Measurements from ENCODE around the gene SAP30BP.

Gene SAP30BP

DNA sequence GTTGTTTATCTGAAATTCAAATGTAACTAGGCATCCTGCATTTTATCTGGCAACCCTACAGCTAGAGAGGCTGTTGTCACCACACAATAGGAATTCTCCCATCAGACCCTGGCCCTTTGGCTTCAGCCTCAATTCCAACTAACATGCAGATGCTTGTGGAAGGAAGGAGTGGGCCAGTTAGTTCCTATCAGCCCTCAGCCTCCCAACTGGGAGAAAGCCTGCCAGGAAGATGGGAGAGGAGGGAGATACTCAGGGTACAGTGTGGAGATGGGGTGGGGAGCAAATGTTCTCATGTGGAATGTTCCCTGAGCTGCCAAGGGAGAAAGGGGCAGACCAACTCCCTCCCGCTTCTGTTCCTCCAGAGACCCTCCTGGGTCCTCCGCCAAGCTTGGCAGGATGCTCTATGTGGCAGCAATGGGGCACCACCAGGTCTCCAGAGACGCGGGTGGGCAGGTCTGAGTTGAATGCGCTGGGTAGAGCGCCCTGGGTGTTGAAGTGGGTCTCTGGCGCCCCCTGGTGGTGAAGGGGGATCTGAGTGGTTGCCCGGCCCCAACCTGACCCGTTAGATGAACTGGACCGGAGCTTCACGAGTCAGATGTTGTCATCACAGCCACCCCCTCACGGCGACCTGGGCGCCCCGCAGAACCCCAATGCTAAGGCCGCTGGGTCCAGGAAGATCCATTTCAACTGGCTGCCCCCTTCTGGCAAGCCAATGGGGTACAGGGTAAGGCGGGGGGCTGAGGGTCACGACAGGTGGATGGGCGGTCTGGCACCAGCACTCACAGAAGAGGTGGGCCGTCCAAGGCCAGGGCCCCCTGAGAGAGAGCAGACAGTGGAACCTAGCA lies 82.6 kb downstream of the SAP30BP start:
- Mint-ChIP-seq H3K9me3 (no peaks in the 10 kb centered on the region), H3K27ac (peak overlapping the region; percentile 47), H3K27me3 (peaks cover 29% of the 10 kb centered on the region), H3K4me3 (no peak overlapping the region), H3K36me3 (ENCODE audit: low read depth) (no peaks in the 10 kb centered on the region), H3K4me1 (ENCODE audit: low read depth) (peaks cover 22% of the 10 kb centered on the region)
- intact Hi-C loops (cut with micrococcal nuclease), result loop anchor here (1.0 kb wide), 1 partner anchor 74 kb away; no protein-coding TSS in a partner anchor

GRCh38 chr17:75750661-75751423 lies 83.7 kb downstream of the SAP30BP start:
- Mint-ChIP-seq H3K9me3 (no peaks in the 10 kb centered on the region), H3K4me3 (no peak overlapping the region), H3K36me3 (ENCODE audit: low read depth) (no peaks in the 10 kb centered on the region), H3K27ac (no peak overlapping the region), H3K4me1 (ENCODE audit: low read depth) (peaks cover 32% of the 10 kb centered on the region), H3K27me3 (peaks cover 33% of the 10 kb centered on the region)
- intact Hi-C loops (cut with micrococcal nuclease), result no loop called here

DNA sequence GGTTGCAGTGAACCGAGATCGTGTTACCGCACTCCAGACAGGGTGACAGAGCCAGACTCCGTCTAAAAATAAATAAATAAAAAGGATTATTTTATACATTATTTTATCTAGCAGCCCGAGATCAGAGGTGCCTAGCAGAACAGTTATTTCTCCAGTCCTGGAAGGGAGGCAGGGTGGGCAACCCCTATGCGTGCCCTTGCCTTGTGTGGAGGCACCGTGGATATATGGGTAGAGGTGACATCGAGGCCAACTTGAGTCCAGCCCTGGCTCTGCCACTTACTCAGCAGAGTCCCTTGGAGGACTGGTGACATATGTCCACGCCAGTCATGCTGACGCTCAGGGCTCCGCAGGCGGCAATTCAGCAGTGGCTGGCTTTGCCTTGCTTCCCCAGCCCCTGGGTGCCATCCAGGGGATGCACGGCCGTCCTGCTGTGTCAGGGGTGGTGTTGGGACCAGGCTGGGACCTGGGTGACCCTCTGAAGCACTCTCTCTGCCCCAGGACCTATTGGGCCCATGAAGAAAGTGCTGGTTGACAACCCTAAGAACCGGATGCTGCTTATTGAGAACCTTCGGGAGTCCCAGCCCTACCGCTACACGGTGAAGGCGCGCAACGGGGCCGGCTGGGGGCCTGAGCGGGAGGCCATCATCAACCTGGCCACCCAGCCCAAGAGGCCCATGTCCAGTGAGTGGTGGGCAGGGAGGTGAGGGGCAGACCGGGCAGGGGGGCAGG lies 84.7 kb downstream of the SAP30BP start:
- peaks cover 42% of the 10 kb centered on the region for H3K4me1 Mint-ChIP-seq (ENCODE audit: low read depth)
- no peaks in the 10 kb centered on the region for H3K9me3 Mint-ChIP-seq
- H3K27ac Mint-ChIP-seq, result no peak overlapping the region
- peaks cover 1% of the 10 kb centered on the region for H3K36me3 Mint-ChIP-seq (ENCODE audit: low read depth)
- peaks cover 33% of the 10 kb centered on the region for H3K27me3 Mint-ChIP-seq
- intact Hi-C loops (cut with micrococcal nuclease), result no loop called here
- no peak overlapping the region for H3K4me3 Mint-ChIP-seq

DNA sequence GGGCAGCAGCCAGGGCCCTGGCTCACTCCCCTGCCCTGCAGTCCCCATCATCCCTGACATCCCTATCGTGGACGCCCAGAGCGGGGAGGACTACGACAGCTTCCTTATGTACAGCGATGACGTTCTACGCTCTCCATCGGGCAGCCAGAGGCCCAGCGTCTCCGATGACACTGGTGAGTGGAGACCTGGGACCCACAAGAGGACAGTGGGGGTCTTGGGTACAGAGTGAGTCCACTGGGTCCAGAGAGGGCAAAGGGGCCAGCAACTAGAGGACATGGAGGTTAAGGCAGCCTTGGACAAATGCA lies 85.2 kb downstream of the SAP30BP start:
- H3K27ac Mint-ChIP-seq, result no peak overlapping the region
- H3K27me3 Mint-ChIP-seq, result peaks cover 33% of the 10 kb centered on the region
- H3K9me3 Mint-ChIP-seq, result no peaks in the 10 kb centered on the region
- no peak overlapping the region for H3K4me3 Mint-ChIP-seq
- H3K4me1 Mint-ChIP-seq (ENCODE audit: low read depth), result peaks cover 44% of the 10 kb centered on the region
- peaks cover 7% of the 10 kb centered on the region for H3K36me3 Mint-ChIP-seq (ENCODE audit: low read depth)
- intact Hi-C loops (cut with micrococcal nuclease), result no loop called here

GRCh38 chr17:75752802-75753513 lies 85.8 kb downstream of the SAP30BP start:
- peaks cover 33% of the 10 kb centered on the region for H3K27me3 Mint-ChIP-seq
- H3K4me1 Mint-ChIP-seq (ENCODE audit: low read depth), result peaks cover 39% of the 10 kb centered on the region
- no peaks in the 10 kb centered on the region for H3K9me3 Mint-ChIP-seq
- peak overlapping the region; percentile 38 for H3K4me3 Mint-ChIP-seq
- peaks cover 13% of the 10 kb centered on the region for H3K36me3 Mint-ChIP-seq (ENCODE audit: low read depth)
- intact Hi-C loops (cut with micrococcal nuclease), result no loop called here
- no peak overlapping the region for H3K27ac Mint-ChIP-seq

DNA sequence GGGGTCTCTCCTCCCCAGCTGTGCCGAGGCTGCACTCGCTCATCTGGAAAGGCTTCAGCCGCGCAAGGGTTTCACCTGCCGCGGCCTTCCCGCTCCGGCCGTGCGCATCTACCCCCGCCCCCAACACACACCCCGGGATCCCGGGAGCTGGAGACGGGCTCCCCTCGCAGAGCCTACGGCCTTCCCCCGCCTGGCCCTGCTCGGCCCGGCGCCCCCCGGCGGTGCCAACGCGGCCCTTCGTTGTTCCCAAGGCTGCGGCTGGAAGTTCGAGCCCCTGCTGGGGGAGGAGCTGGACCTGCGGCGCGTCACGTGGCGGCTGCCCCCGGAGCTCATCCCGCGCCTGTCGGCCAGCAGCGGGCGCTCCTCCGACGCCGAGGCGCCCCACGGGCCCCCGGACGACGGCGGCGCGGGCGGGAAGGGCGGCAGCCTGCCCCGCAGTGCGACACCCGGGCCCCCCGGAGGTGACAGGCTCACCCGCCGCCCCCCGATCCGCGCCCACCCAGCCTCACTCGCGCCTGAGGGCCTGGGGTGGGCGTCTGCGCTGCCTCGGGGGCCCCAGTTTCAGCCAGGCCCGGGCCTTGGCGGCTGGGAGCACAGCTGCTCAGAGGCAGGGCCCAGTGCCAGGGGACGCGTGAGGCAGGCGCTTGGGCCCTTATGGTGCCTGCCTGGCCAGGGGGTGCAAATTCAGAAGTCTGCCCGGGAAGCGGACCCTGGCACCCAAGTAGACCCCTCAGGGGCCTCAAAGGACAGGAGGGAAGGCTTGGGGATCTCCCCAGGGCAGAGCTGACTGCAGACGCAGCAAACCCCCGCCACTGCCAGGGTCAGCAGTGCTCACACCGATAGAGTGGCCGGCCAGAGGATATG lies 86.6 kb downstream of the SAP30BP start:
- intact Hi-C loops (cut with micrococcal nuclease), result no loop called here
- no peaks in the 10 kb centered on the region for H3K9me3 Mint-ChIP-seq
- no peak overlapping the region for H3K27ac Mint-ChIP-seq
- peak overlapping the region; percentile 52 for H3K4me3 Mint-ChIP-seq
- H3K36me3 Mint-ChIP-seq (ENCODE audit: low read depth), result peaks cover 20% of the 10 kb centered on the region
- H3K4me1 Mint-ChIP-seq (ENCODE audit: low read depth), result peaks cover 37% of the 10 kb centered on the region
- peaks cover 31% of the 10 kb centered on the region for H3K27me3 Mint-ChIP-seq

GRCh38 chr17:75754378-75755204 lies 87.5 kb downstream of the SAP30BP start:
- no peak overlapping the region for H3K27ac Mint-ChIP-seq
- intact Hi-C loops (cut with micrococcal nuclease), result no loop called here
- H3K4me1 Mint-ChIP-seq (ENCODE audit: low read depth), result peaks cover 36% of the 10 kb centered on the region

DNA sequence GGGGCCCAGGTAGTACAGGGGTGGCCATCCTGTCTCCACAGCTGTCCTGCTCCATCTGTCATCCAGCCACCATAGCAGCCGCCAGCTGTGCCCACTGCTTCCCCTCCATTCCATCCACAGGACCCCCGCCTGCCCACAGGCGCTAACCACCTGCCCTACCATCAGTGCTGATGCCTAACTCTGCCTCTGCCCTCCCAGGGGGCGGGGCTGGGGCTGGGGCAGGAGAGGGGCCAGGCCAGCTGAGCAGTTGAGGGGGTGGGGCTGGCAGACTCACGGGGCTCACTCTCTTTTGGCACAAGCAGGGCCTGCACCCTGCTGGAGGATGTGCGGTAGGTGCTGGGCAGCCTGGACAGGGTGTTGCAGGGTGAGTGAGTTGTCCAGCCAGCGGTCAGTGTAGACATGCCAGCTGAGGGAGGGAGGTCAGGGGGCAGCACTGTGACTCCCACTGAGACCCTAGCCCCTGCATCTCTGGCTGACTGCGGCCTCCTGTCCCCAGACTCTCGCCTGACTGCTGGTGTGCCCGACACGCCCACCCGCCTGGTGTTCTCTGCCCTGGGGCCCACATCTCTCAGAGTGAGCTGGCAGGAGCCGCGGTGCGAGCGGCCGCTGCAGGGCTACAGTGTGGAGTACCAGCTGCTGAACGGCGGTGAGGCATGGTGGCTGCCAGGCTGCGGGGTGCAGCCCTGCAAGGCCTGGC lies 88.2 kb downstream of the SAP30BP start:
- Mint-ChIP-seq H3K4me1 (ENCODE audit: low read depth) (peaks cover 30% of the 10 kb centered on the region), H3K4me3 (no peak overlapping the region), H3K36me3 (ENCODE audit: low read depth) (peaks cover 30% of the 10 kb centered on the region), H3K27me3 (peaks cover 25% of the 10 kb centered on the region), H3K9me3 (no peaks in the 10 kb centered on the region), H3K27ac (no peak overlapping the region)
- intact Hi-C loops (cut with micrococcal nuclease), result no loop called here

More at GRCh38 chr17:75754378-75755204, 87.5 kb downstream of the SAP30BP start:
- peaks cover 29% of the 10 kb centered on the region for H3K36me3 Mint-ChIP-seq (ENCODE audit: low read depth)
- peaks cover 28% of the 10 kb centered on the region for H3K27me3 Mint-ChIP-seq
- H3K9me3 Mint-ChIP-seq, result no peaks in the 10 kb centered on the region
- H3K4me3 Mint-ChIP-seq, result no peak overlapping the region

GRCh38 chr17:75755990-75756389 lies 88.9 kb downstream of the SAP30BP start:
- Mint-ChIP-seq H3K4me1 (ENCODE audit: low read depth) (peaks cover 30% of the 10 kb centered on the region), H3K27ac (no peak overlapping the region), H3K27me3 (peaks cover 18% of the 10 kb centered on the region), H3K9me3 (no peaks in the 10 kb centered on the region), H3K36me3 (ENCODE audit: low read depth) (peaks cover 30% of the 10 kb centered on the region), H3K4me3 (no peak overlapping the region)
- intact Hi-C loops (cut with micrococcal nuclease), result no loop called here

DNA sequence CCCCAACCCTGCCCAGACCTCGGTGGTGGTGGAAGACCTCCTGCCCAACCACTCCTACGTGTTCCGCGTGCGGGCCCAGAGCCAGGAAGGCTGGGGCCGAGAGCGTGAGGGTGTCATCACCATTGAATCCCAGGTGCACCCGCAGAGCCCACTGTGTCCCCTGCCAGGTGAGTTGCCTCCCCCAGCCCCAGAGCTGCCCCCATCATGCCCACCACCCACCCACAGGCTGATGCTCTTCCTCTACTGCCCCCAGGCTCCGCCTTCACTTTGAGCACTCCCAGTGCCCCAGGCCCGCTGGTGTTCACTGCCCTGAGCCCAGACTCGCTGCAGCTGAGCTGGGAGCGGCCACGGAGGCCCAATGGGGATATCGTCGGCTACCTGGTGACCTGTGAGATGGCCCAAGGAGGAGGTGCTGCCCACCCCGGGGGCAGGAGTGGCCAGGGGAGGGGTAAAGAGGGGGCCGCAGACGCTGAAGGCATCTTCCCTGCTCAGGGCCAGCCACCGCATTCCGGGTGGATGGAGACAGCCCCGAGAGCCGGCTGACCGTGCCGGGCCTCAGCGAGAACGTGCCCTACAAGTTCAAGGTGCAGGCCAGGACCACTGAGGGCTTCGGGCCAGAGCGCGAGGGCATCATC lies 89.4 kb downstream of the SAP30BP start:
- H3K4me1 Mint-ChIP-seq (ENCODE audit: low read depth), result peaks cover 30% of the 10 kb centered on the region
- H3K27me3 Mint-ChIP-seq, result peaks cover 16% of the 10 kb centered on the region
- peaks cover 35% of the 10 kb centered on the region for H3K36me3 Mint-ChIP-seq (ENCODE audit: low read depth)
- H3K4me3 Mint-ChIP-seq, result no peak overlapping the region
- no peak overlapping the region for H3K27ac Mint-ChIP-seq
- intact Hi-C loops (cut with micrococcal nuclease), result no loop called here
- H3K9me3 Mint-ChIP-seq, result no peaks in the 10 kb centered on the region

GRCh38 chr17:75757086-75757681 lies 90.0 kb downstream of the SAP30BP start:
- Mint-ChIP-seq H3K27me3 (peaks cover 16% of the 10 kb centered on the region), H3K4me3 (no peak overlapping the region), H3K27ac (no peak overlapping the region), H3K9me3 (no peaks in the 10 kb centered on the region), H3K4me1 (ENCODE audit: low read depth) (peaks cover 30% of the 10 kb centered on the region), H3K36me3 (ENCODE audit: low read depth) (peaks cover 41% of the 10 kb centered on the region)
- intact Hi-C loops (cut with micrococcal nuclease), result no loop called here

Measured in dendritic cell treated with granulocyte-macrophage colony-stimulating factor and Interleukin-4, amounts not matched to agents 40 ng/mL and 50 ng/mL, for 4 days (primary cell).